ENCODE measurements around the gene TSHZ2.

- TF ChIP-seq CTCF (IDR thresholded peaks at IDR 0.05; ENCODE audit: low read depth, low read length) (no peak), EZH2phosphoT487 (IDR thresholded peaks at IDR 0.05; ENCODE audit: low read depth) (no peak)
Measured at GRCh38 chr20:53335555-53335954, 363.4 kb downstream of the TSHZ2 start.
